Activated CD4-positive, alpha-beta T cell treated with anti-CD3 and anti-CD28 coated beads, Interleukin-2, amount 50 U/mL, for 24 hours (primary cell): ENCODE measurements around the gene RPN2.

Experiments used
- DNase-seq, 2 donors: peaks; one replicate each; pipeline ENCODE4 v3.0.0-alpha.2; 2020; ENCODE audit warnings: low read depth in 1 of 2, low spot score in 1 of 2

RPN2 gene

GRCh38 chr20:37290158-37290810, 111.2 kb downstream of the RPN2 start:
- no peak for DNase-seq
